SK-N-MC (cell line): ENCODE measurements around the gene NPIPB2.
"Not testable (repeated sequence)": the region's sequence is repeated elsewhere in the genome, so short reads cannot be mapped to it uniquely, and the experiment has no call there.

Experiments
- DNase-seq: peaks from one replicate; pipeline ENCODE4 v3.0.0-alpha.2; 2011; ENCODE audit warnings: low read depth, low spot score
- H3K27ac ChIP-seq: fragments of 200-600 bp; sonication (generic); 2 replicates; pipeline ENCODE4 v1.5.1; 2016; ENCODE audit warnings: mixed run types
- H3K36me3 ChIP-seq: fragments of 200-600 bp; sonication (generic); 2 replicates; pipeline ENCODE4 v1.6.1; 2017; ENCODE audit warnings: antibody characterized with exemption, low read length, mixed read lengths; ENCODE audit not compliant: insufficient read depth
- H3K4me3 ChIP-seq: fragments of 200-600 bp; sonication (generic); 2 replicates; pipeline ENCODE4 v1.5.1; 2016
- H3K9ac ChIP-seq: fragments of 200-600 bp; sonication (generic); 2 replicates; pipeline ENCODE4 v1.8.0; 2017; ENCODE audit warnings: mixed run types, mixed read lengths; ENCODE audit not compliant: insufficient read length
- H3K9me3 ChIP-seq: fragments of 200-600 bp; sonication (generic); 2 replicates; pipeline ENCODE4 v1.6.1; 2017; ENCODE audit warnings: low read depth, mild to moderate bottlenecking, antibody characterized with exemption, low read length, moderate library complexity, mixed read lengths
- EZH2 ChIP-seq: fragments of 200-600 bp; sonication (generic); IDR thresholded peaks from one replicate; pipeline ENCODE4 v1.6.1; 2017; ENCODE audit warnings: antibody characterized with exemption
- FOXP2 ChIP-seq: optimal IDR thresholded peaks from 2 replicates; pipeline ENCODE3; 2011; ENCODE audit warnings: mild to moderate bottlenecking, moderate library complexity; ENCODE audit not compliant: insufficient read depth; ENCODE audit errors: extremely low read length, control extremely low read depth
- POLR2AphosphoS5 ChIP-seq: IDR thresholded peaks from 2 replicates; pipeline ENCODE4 v1.6.1; 2012; ENCODE audit warnings: mild to moderate bottlenecking, low read depth, low read length, borderline replicate concordance

Gene NPIPB2

DNA sequence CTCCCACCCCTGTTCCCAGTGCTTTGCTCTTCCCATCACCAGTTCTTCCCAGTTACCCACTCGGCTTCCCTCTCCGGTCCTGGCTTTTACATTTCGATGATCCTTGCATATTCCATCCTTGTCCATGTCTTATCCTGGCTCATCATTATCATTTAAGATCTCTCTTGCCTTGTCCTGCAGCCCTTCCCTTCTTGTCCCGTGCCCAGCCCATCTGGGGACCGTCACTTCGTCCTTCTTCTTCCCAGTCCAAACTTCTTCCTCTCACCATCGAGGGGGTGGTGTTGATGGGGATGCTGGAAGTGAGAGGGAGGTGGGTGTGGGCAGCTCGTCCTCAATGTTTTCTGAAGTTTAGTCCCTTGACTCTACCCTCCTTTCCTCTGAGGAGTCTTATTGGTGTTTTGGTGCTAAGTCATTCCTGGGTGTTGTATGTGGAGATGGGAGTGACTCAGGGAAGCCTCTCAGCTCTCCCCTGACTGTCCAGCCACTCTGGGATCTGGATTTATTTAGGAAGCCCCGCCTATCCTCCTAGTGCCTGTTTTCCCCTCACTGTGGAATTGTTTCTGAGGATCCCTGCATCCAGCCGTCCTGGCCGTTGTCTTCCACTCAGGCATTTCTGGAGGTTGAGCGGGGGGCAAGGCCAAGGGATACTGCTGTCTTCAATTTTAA is 35.7 kb upstream of the NPIPB2 start:
- peak overlapping the region; percentile 100 for H3K4me3 ChIP-seq
- H3K27ac ChIP-seq, result no peak overlapping the region
- TF ChIP-seq FOXP2 (no peak), POLR2AphosphoS5 (no peak)
- H3K36me3 ChIP-seq, result no peaks in the 10 kb centered on the region
- no peaks in the 10 kb centered on the region for H3K9me3 ChIP-seq
- no peak for DNase-seq
- peak overlapping the region; percentile 95 for H3K9ac ChIP-seq

DNA sequence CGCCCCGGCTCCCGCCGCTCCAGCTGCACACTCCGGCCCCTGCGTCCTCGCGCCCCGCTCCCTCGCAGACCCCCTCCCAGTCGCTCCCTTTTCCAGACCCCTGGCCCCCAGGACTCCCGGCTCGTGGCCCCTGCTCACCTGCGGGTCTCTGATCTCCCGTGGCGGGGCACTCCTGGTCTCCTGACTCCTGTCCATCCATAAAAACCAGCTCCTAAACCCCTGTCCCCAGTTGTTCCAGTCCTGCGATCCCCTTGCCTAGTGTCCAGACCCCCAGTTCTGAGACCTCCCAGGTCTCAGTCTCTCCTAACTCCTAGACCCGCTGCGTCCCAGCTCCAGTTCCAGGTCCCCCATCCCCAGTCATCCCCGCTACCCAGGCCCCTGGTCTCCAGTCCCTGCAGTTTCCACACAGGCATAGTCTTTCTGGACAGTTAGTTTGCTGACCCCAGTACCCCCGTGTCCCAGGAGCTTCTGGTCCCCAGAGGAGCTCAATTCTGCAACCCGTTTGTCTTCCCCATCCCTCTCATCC is 35.1 kb upstream of the NPIPB2 start:
- Histone ChIP-seq H3K9ac (peak overlapping the region; percentile 95), H3K9me3 (no peaks in the 10 kb centered on the region), H3K36me3 (no peaks in the 10 kb centered on the region), H3K27ac (no peak overlapping the region), H3K4me3 (peak overlapping the region; percentile 100)
- TF ChIP-seq EZH2, result no peak
- TF ChIP-seq FOXP2, result no peak
- TF ChIP-seq POLR2AphosphoS5, result no peak
- no peak for DNase-seq

DNA sequence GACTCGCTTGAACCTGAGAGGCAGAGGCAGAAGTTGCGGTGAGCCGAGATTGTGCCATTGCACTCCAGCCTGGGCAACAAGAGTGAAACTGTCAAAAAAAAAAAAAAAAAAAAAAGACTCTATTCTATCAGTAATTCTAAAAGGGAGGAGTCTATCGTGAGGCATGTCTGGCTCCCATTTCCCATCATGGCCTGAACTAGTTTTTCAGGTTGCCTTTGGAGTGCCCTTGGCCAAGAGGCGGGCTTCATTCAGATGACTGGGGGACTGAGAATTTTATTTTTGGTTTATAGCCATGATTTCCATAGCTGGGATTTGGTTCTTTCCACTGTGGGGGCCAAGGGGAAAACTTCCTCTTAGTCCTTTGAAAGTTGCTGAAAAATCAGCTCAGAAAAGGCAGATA is 31.2 kb upstream of the NPIPB2 start:
- Histone ChIP-seq H3K9me3 (no peaks in the 10 kb centered on the region), H3K36me3 (no peaks in the 10 kb centered on the region), H3K9ac (no peak overlapping the region), H3K27ac (no peak overlapping the region), H3K4me3 (no peak overlapping the region)
- TF ChIP-seq FOXP2, result no peak
- TF ChIP-seq EZH2, result no peak
- TF ChIP-seq POLR2AphosphoS5, result no peak
- no peak for DNase-seq

DNA sequence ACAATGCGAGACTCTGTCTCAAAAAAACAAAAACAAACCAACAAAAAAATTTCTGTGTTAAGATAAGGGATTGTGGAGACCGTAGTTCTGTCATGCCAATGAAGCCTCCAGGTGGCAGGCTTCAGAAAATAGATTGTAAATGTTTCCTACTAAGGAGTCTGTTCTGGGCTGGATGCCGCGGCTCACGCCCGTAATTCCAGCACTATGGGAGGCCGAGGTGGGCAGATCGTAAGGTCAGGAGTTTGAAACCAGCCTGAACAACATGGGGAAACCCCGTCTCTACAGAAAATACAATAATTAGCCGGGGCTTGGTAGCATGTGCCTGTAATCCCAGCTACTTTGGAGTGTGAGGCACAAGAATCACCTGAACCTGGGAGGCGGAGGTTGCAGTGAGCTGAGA is 30.3 kb upstream of the NPIPB2 start:
- no peak for TF ChIP-seq POLR2AphosphoS5
- no peak for TF ChIP-seq EZH2
- no peak for TF ChIP-seq FOXP2
- Histone ChIP-seq H3K4me3 (no peak overlapping the region), H3K9ac (no peak overlapping the region), H3K36me3 (no peaks in the 10 kb centered on the region), H3K9me3 (no peaks in the 10 kb centered on the region), H3K27ac (no peak overlapping the region)
- DNase-seq, result no peak

DNA sequence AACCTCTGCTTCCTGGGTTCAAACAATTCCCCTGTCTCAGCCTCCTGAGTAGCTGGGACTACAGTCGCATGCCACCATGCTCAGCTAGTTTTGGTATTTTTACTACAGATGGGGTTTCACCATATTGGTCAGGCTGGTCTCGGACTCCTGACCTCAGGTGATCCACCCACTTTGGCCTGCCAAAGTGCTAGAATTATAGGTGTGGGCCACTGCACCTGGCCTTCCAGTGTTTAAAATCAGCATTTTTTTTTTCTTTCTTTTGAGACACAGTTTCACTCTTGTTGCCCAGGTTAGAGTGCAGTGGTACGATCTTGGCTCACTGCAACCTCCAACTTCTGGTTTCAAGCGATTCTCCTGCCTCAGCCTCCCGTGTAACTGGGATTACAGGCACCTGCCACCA is 28.4 kb upstream of the NPIPB2 start:
- not testable (repeated sequence) for H3K36me3 ChIP-seq, DNase-seq, H3K9ac ChIP-seq, H3K9me3 ChIP-seq, H3K27ac ChIP-seq, H3K4me3 ChIP-seq

DNA sequence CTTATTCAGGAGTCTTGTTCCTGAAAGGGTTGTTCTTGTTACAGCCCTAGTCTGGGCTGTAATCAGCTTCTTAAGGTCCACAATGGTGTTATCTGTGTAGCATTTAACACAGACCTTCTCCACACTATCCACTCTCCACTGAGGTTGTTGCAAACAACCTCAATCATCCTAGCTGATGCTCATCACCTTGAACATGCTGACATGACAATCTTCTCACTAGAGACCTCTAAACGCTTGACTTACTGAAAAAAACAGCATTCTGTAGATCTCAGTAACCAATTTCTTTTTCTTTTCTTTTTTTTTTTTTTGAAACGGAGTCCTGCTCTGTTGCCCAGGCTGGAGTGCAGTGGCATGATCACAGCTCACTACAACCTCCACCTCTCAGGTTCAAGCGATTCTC is 26.7 kb upstream of the NPIPB2 start:
- Histone ChIP-seq H3K9me3 (no peaks in the 10 kb centered on the region), H3K4me3 (no peak overlapping the region), H3K9ac (no peak overlapping the region), H3K27ac (no peak overlapping the region), H3K36me3 (no peaks in the 10 kb centered on the region)
- no peak for TF ChIP-seq EZH2
- TF ChIP-seq FOXP2, result no peak
- no peak for DNase-seq

DNA sequence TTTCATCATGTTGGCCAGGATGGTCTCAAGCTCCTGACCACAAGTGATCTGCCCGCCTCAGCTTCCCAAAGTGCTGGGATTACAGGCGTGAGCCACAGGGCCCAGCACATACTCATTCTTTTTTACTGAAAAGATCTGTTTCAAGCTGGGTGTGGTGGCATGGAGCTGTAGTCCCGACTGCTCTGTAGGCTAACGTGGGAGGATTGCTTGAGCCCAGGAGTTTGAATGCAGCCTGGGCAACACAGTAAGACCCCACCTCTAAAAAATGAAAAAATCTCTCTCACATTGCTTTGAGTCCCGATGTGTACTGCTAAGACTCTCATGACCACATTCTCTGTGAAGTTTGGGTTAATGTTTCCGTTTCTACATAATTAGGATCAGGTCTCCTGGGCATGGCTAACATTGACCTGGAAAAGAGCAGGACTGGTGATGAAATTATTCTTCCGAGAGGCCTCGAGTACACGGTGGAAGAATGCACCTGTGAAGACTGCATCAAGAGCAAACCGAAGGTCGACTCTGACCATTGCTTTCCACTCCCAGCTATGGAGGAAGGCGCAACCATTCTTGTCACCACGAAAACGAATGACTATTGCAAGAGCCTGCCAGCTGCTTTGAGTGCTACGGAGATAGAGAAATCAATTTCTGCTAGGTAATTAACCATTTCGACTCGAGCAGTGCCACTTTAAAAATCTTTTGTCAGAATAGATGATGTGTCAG is 25.5 kb upstream of the NPIPB2 start:
- DNase-seq, result no peak
- Histone ChIP-seq H3K4me3 (no peak overlapping the region), H3K9ac (no peak overlapping the region), H3K27ac (no peak overlapping the region), H3K36me3 (no peaks in the 10 kb centered on the region), H3K9me3 (no peaks in the 10 kb centered on the region)
- TF ChIP-seq EZH2, result no peak
- no peak for TF ChIP-seq POLR2AphosphoS5
- TF ChIP-seq FOXP2, result no peak

DNA sequence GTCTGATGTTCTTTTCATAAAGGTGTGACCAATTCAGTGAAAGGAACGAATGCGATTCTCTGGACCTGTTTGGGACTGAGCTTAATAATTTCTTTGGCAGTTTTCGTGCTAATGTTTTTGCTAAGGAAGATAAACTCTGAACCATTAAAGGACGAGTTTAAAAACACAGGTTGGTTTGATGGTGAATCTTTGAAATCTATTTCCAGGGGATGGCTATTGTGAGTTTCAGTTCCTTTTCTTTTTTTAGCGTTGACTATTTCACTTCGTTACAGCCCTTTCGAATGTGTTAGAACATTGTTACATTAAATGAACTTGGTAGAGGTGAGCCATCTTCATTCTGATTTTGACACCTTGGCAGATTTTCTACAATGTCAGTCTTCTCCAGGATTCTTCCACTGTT is 24.3 kb upstream of the NPIPB2 start:
- TF ChIP-seq POLR2AphosphoS5, result no peak
- TF ChIP-seq EZH2, result no peak
- no peak for TF ChIP-seq FOXP2
- H3K9me3 ChIP-seq, result no peaks in the 10 kb centered on the region
- no peaks in the 10 kb centered on the region for H3K36me3 ChIP-seq
- H3K27ac ChIP-seq, result no peak overlapping the region
- DNase-seq, result no peak
- H3K9ac ChIP-seq, result no peak overlapping the region
- H3K4me3 ChIP-seq, result no peak overlapping the region
